Activated CD4-positive, alpha-beta memory T cell treated with anti-CD3 and anti-CD28 coated beads for 36 hours (primary cell): ENCODE measurements around the gene UBE2D4. TPM values are rescaled to one million over a fixed set of nuclear protein-coding genes. Genes with fewer than 3 reads are reported as not detected.
"Not testable (repeated sequence)": the region's sequence is repeated elsewhere in the genome, so short reads cannot be mapped to it uniquely, and the experiment has no call there.

Source experiments
- CTCF ChIA-PET: fragments of 350-600 bp; sonication (Branson Sonifier 250); formaldehyde crosslinking; loops from one replicate; lab custom pipeline; 2021; ENCODE audit warnings: antibody characterized with exemption, inconsistent platforms; lab: Charles Lee
- POLR2A ChIA-PET: fragments of 350-600 bp; sonication (Branson Sonifier 250); formaldehyde crosslinking; loops from one replicate; lab custom pipeline; 2021; ENCODE audit warnings: antibody characterized with exemption; lab: Charles Lee
- DNase-seq: peaks from one replicate; pipeline ENCODE4 v3.0.0-alpha.2; 2020
- H3K27ac Mint-ChIP-seq: one replicate; pipeline ENCODE4 v1.8.0; 2021; ENCODE audit warnings: mixed read lengths
- H3K27me3 Mint-ChIP-seq: one replicate; pipeline ENCODE4 v1.8.0; 2021; ENCODE audit warnings: mixed read lengths
- H3K36me3 Mint-ChIP-seq: one replicate; pipeline ENCODE4 v1.8.0; 2021; ENCODE audit warnings: mixed read lengths
- H3K4me1 Mint-ChIP-seq: one replicate; pipeline ENCODE4 v1.8.0; 2021; ENCODE audit warnings: low read depth, mixed read lengths
- H3K4me3 Mint-ChIP-seq: one replicate; pipeline ENCODE4 v1.8.0; 2021; ENCODE audit warnings: mild to moderate bottlenecking, mixed read lengths
- H3K9me3 Mint-ChIP-seq: one replicate; pipeline ENCODE4 v1.8.0; 2021; ENCODE audit warnings: mixed read lengths
- intact Hi-C: fragments of 100-400 bp; cut with micrococcal nuclease; formaldehyde crosslinking; loops from one replicate; pipeline ENCODE4 v1.15.1; 2023
- total RNA-seq, 2 experiments: library from RNA; stranded (reverse); gene quantifications; one replicate each; pipeline ENCODE4 v1.2.3, GENCODE V29; 2021

UBE2D4 gene
- total RNA-seq, 2 experiments from 2014 or later: 11.3 to 11.8 TPM

- not testable (repeated sequence) for H3K27me3 Mint-ChIP-seq, H3K27ac Mint-ChIP-seq
These were observed 48.7 kb downstream of the UBE2D4 start for GRCh38 chr7:43974725-43975482.

GRCh38 chr7:43977525-43977924, 51.3 kb downstream of the UBE2D4 start:
- intact Hi-C loops: no loop called here
- Mint-ChIP-seq H3K27ac (no peak overlapping the region), H3K4me1 (no peaks in the 10 kb centered on the region), H3K27me3 (no peaks in the 10 kb centered on the region), H3K9me3 (no peaks in the 10 kb centered on the region), H3K4me3 (no peak overlapping the region), H3K36me3 (no peaks in the 10 kb centered on the region)
- DNase-seq: no peak
- ChIA-PET CTCF (no interaction called here), POLR2A (no interaction called here)

More at GRCh38 chr7:43974725-43975482, 48.7 kb downstream of the UBE2D4 start:
- H3K9me3 Mint-ChIP-seq, DNase-seq, H3K36me3 Mint-ChIP-seq, H3K4me3 Mint-ChIP-seq, CTCF ChIA-PET, intact Hi-C loops, POLR2A ChIA-PET, H3K4me1 Mint-ChIP-seq: not testable (repeated sequence)

- H3K4me3 Mint-ChIP-seq, H3K9me3 Mint-ChIP-seq, DNase-seq, H3K4me1 Mint-ChIP-seq, H3K27me3 Mint-ChIP-seq, CTCF ChIA-PET, intact Hi-C loops, POLR2A ChIA-PET, H3K36me3 Mint-ChIP-seq, H3K27ac Mint-ChIP-seq: not testable (repeated sequence)
These were observed 51.9 kb downstream of the UBE2D4 start for GRCh38 chr7:43978102-43978501.

GRCh38 chr7:43982848-43983247, 56.6 kb downstream of the UBE2D4 start:
- H3K4me3 Mint-ChIP-seq, H3K27ac Mint-ChIP-seq, POLR2A ChIA-PET, H3K27me3 Mint-ChIP-seq, H3K4me1 Mint-ChIP-seq, DNase-seq, CTCF ChIA-PET, intact Hi-C loops, H3K36me3 Mint-ChIP-seq, H3K9me3 Mint-ChIP-seq: not testable (repeated sequence)

- CTCF ChIA-PET, H3K36me3 Mint-ChIP-seq, H3K27me3 Mint-ChIP-seq, H3K9me3 Mint-ChIP-seq, POLR2A ChIA-PET, intact Hi-C loops, H3K4me3 Mint-ChIP-seq, H3K27ac Mint-ChIP-seq, H3K4me1 Mint-ChIP-seq: not testable (repeated sequence)
- DNase-seq: peak; percentile 12
These were observed 57.5 kb downstream of the UBE2D4 start for GRCh38 chr7:43983736-43984135.

GRCh38 chr7:43985904-43986864, 59.9 kb downstream of the UBE2D4 start:
- POLR2A ChIA-PET, CTCF ChIA-PET, intact Hi-C loops, H3K4me3 Mint-ChIP-seq, H3K9me3 Mint-ChIP-seq, H3K4me1 Mint-ChIP-seq, H3K27me3 Mint-ChIP-seq, H3K36me3 Mint-ChIP-seq: not testable (repeated sequence)
- DNase-seq: peak; percentile 91
- H3K27ac Mint-ChIP-seq: peak overlapping the region; percentile 38

GRCh38 chr7:43987476-43987875, 61.2 kb downstream of the UBE2D4 start:
- intact Hi-C loops, POLR2A ChIA-PET, CTCF ChIA-PET, DNase-seq, H3K27me3 Mint-ChIP-seq, H3K36me3 Mint-ChIP-seq, H3K4me3 Mint-ChIP-seq, H3K27ac Mint-ChIP-seq, H3K9me3 Mint-ChIP-seq, H3K4me1 Mint-ChIP-seq: not testable (repeated sequence)

GRCh38 chr7:43990011-43990585, 63.9 kb downstream of the UBE2D4 start:
- H3K9me3 Mint-ChIP-seq, H3K27me3 Mint-ChIP-seq, DNase-seq, POLR2A ChIA-PET, CTCF ChIA-PET, H3K4me1 Mint-ChIP-seq, H3K4me3 Mint-ChIP-seq, intact Hi-C loops, H3K36me3 Mint-ChIP-seq, H3K27ac Mint-ChIP-seq: not testable (repeated sequence)

- H3K27ac Mint-ChIP-seq, H3K27me3 Mint-ChIP-seq, H3K36me3 Mint-ChIP-seq, DNase-seq, intact Hi-C loops, H3K4me1 Mint-ChIP-seq, H3K4me3 Mint-ChIP-seq, H3K9me3 Mint-ChIP-seq, POLR2A ChIA-PET, CTCF ChIA-PET: not testable (repeated sequence)
These were observed 64.6 kb downstream of the UBE2D4 start for GRCh38 chr7:43990829-43991228.

GRCh38 chr7:43992896-43993295, 66.7 kb downstream of the UBE2D4 start:
- CTCF ChIA-PET, H3K9me3 Mint-ChIP-seq, H3K36me3 Mint-ChIP-seq, H3K4me1 Mint-ChIP-seq, H3K4me3 Mint-ChIP-seq, POLR2A ChIA-PET, intact Hi-C loops, H3K27ac Mint-ChIP-seq, H3K27me3 Mint-ChIP-seq: not testable (repeated sequence)
- DNase-seq: peak; percentile 24

GRCh38 chr7:43994681-43995080, 68.4 kb downstream of the UBE2D4 start:
- CTCF ChIA-PET, H3K4me3 Mint-ChIP-seq, H3K4me1 Mint-ChIP-seq, H3K27me3 Mint-ChIP-seq, intact Hi-C loops, H3K27ac Mint-ChIP-seq, H3K9me3 Mint-ChIP-seq, POLR2A ChIA-PET, H3K36me3 Mint-ChIP-seq, DNase-seq: not testable (repeated sequence)

- DNase-seq, POLR2A ChIA-PET, H3K27me3 Mint-ChIP-seq, H3K4me1 Mint-ChIP-seq, CTCF ChIA-PET, H3K27ac Mint-ChIP-seq, intact Hi-C loops, H3K36me3 Mint-ChIP-seq, H3K4me3 Mint-ChIP-seq, H3K9me3 Mint-ChIP-seq: not testable (repeated sequence)
These were observed 71.3 kb downstream of the UBE2D4 start, which contains the start of gene SPDYE1 for GRCh38 chr7:43997532-43997931. SPDYE1 (plus strand) TSS chr7:43997897; CDS start chr7:43999950, 2,053 bp downstream.
